ENCODE measurements around the gene OR8D2. TPM values are rescaled to one million over a fixed set of nuclear protein-coding genes. Genes with fewer than 3 reads are reported as not detected.
"Not testable (repeated sequence)": the region's sequence is repeated elsewhere in the genome, so short reads cannot be mapped to it uniquely, and the experiment has no call there.

Gene OR8D2
- total and polyA plus RNA-seq, 2 donors (not counting 3 experiments of a cell fraction or from before 2014, with no cell fraction given), result not detected

DNA sequence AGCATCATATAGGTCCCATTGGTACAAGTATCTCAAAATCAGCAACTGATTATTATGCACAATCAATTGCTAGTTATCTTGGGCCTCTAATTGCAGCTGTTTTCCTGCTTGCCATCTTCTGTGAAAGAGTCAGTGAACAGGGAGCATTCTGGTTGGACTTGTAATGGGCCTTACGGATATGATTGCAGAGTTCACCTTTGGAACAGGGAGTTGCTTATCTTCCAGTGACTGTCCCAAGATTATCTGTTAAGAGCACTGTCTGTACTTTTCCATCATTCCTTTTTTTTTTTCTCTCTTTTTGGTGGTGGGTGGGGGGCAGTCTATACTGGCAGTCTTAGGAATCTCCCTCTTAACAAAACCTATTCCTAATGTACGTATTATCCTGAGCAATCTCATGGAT, 46.0 kb downstream of the OR8D2 start:
- Histone ChIP-seq H3K9me3 (replicated peaks; ENCODE audit: control insufficient read depth, insufficient read depth, low read length) (no peaks in the 10 kb centered on the region), H3K9ac (replicated peaks; ENCODE audit: extremely low read depth, insufficient read depth, low read length) (no peak overlapping the region), H2AFZ (ENCODE audit: low read depth, low read length) (no peak overlapping the region), H3K4me3 (replicated peaks in 1 of 3; ENCODE audit: insufficient read depth in 1 of 3, low read depth in 1 of 3, low read length in 3 of 3) (no peak overlapping the region), H3K79me2 (ENCODE audit: control insufficient read depth, insufficient read depth, low read length) (no peaks in the 10 kb centered on the region), H3K36me3 (ENCODE audit: control insufficient read depth in 2 of 2, extremely low read depth in 1 of 2, insufficient read depth in 2 of 2, low read length in 2 of 2) (no peaks in the 10 kb centered on the region), H4K20me1 (replicated peaks; ENCODE audit: control insufficient read depth, extremely low read depth, insufficient read depth, low read length) (no peaks in the 10 kb centered on the region), H3K4me2 (ENCODE audit: insufficient read depth, low read length) (no peak overlapping the region), H3K9me1 (replicated peaks; ENCODE audit: control insufficient read depth, extremely low read depth, insufficient read depth, low read length) (no peaks in the 10 kb centered on the region), H3K27me3 (ENCODE audit: control insufficient read depth in 2 of 2, insufficient read depth in 2 of 2, low read length in 2 of 2) (no peaks in the 10 kb centered on the region), H3K27ac (ENCODE audit: insufficient read depth, low read depth, low read length) (no peak overlapping the region), H3K4me1 (ENCODE audit: control insufficient read depth, extremely low read depth, insufficient read depth, low read length) (peaks cover 15% of the 10 kb centered on the region)
- dilution Hi-C loops (cut with MboI; ENCODE audit: extremely low pct_ligation_motif_present, low sequenced_read_pairs) (no loop called here), intact Hi-C loops (cut with micrococcal nuclease) (no loop called here)
- POLR2A ChIA-PET, result no interaction called here
- DNase-seq (ENCODE audit: low read depth, low spot score) (no peak), FAIRE-seq (no peak)
- CTCF ChIA-PET, result interaction anchor here (1.1 kb wide), 1 partner anchor 160 kb away, joined by 3 read pairs; no protein-coding TSS in a partner anchor
- no peak for TF ChIP-seq MYC (IDR thresholded peaks at IDR 0.05; ENCODE audit: low read depth, low read length)
- TF ChIP-seq, protein P1, sequence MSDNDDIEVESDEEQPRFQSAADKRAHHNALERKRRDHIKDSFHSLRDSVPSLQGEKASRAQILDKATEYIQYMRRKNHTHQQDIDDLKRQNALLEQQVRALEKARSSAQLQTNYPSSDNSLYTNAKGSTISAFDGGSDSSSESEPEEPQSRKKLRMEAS (IDR thresholded peaks at IDR 0.05; ENCODE audit: insufficient read depth, insufficient read length), result no peak
- TF ChIP-seq JUN (IDR thresholded peaks at IDR 0.05; ENCODE audit: borderline replicate concordance, insufficient read depth, insufficient read length, low read depth), result no peak
- TF ChIP-seq FOS (IDR thresholded peaks at IDR 0.05; ENCODE audit: borderline replicate concordance, insufficient read depth, low read length), result no peak
- no peak for TF ChIP-seq GATA2 (IDR thresholded peaks at IDR 0.05; ENCODE audit: insufficient read depth, insufficient read length, low read depth, low read length)
- TF ChIP-seq EZH2 (IDR thresholded peaks at IDR 0.05; ENCODE audit: borderline replicate concordance, low read depth, low read length, severe bottlenecking), result no peak
- TF ChIP-seq POLR2A (IDR thresholded peaks at IDR 0.05; ENCODE audit: low read depth, low read length), result no peak
- no peak for TF ChIP-seq POLR2AphosphoS5 (IDR thresholded peaks at IDR 0.05; ENCODE audit: insufficient read depth, low read depth, low read length)
- no peak for TF ChIP-seq CTCF (IDR thresholded peaks at IDR 0.05; ENCODE audit: extremely low read depth in 1 of 2, insufficient read depth in 1 of 2, low read depth in 1 of 2, low read length in 2 of 2)
- no TSS peak for BruUV-seq (replicated peaks)

GRCh38 chr11:124270886-124271285, 49.1 kb downstream of the OR8D2 start:
- FAIRE-seq; H3K27ac ChIP-seq (ENCODE audit: insufficient read depth, low read depth, low read length); H3K36me3 ChIP-seq (ENCODE audit: control insufficient read depth in 2 of 2, extremely low read depth in 1 of 2, insufficient read depth in 2 of 2, low read length in 2 of 2); dilution Hi-C loops (cut with MboI; ENCODE audit: extremely low pct_ligation_motif_present, low sequenced_read_pairs); H3K4me2 ChIP-seq (ENCODE audit: insufficient read depth, low read length); intact Hi-C loops (cut with micrococcal nuclease); H2AFZ ChIP-seq (ENCODE audit: low read depth, low read length); POLR2A ChIA-PET; H3K9ac ChIP-seq (replicated peaks; ENCODE audit: extremely low read depth, insufficient read depth, low read length); BruUV-seq (replicated peaks); H3K9me1 ChIP-seq (replicated peaks; ENCODE audit: control insufficient read depth, extremely low read depth, insufficient read depth, low read length); H3K79me2 ChIP-seq (ENCODE audit: control insufficient read depth, insufficient read depth, low read length); H4K20me1 ChIP-seq (replicated peaks; ENCODE audit: control insufficient read depth, extremely low read depth, insufficient read depth, low read length); DNase-seq (ENCODE audit: low read depth, low spot score); H3K4me1 ChIP-seq (ENCODE audit: control insufficient read depth, extremely low read depth, insufficient read depth, low read length); H3K27me3 ChIP-seq (ENCODE audit: control insufficient read depth in 2 of 2, insufficient read depth in 2 of 2, low read length in 2 of 2); H3K9me3 ChIP-seq (replicated peaks; ENCODE audit: control insufficient read depth, insufficient read depth, low read length); H3K4me3 ChIP-seq (replicated peaks in 1 of 3; ENCODE audit: insufficient read depth in 1 of 3, low read depth in 1 of 3, low read length in 3 of 3): not testable (repeated sequence)
- CTCF ChIA-PET, result interaction anchor here (0.7 to 2.5 kb wide), 2 partner anchors 24 to 199 kb away, joined by 3 to 9 read pairs; no protein-coding TSS in a partner anchor

Measured in endothelial cell of umbilical vein (primary cell).